GM12878 (cell line): ENCODE results near the gene GINM1.

Experiments used
- CBX5 ChIP-seq: sonication (generic); IDR thresholded peaks from 2 replicates; pipeline ENCODE4 v1.6.1; 2016; ENCODE audit warnings: low read depth, moderate library complexity, mild to moderate bottlenecking, inconsistent platforms
- CHD2 ChIP-seq: IDR thresholded peaks from 2 replicates; pipeline ENCODE4 v1.6.1; 2011; ENCODE audit warnings: low read depth, low read length, improper control_type of control experiment, borderline replicate concordance
- E2F4 ChIP-seq: IDR thresholded peaks from 2 replicates; pipeline ENCODE4 v1.6.1; 2012; ENCODE audit warnings: low read depth, low read length, improper control_type of control experiment
- EGR1 ChIP-seq, 2 experiments: IDR thresholded peaks; 1 replicate in 1 of 2; 2 replicates in 1 of 2; pipeline ENCODE4 v1.6.1; 2011 to 2012; ENCODE audit warnings: low read depth in 2 of 2, low read length in 2 of 2, borderline replicate concordance in 1 of 2, mild to moderate bottlenecking in 1 of 2, moderate library complexity in 1 of 2
- EP300 ChIP-seq, 2 experiments: fragments of 150-350 bp in 1 of 2; IDR thresholded peaks; 2 replicates each; pipeline ENCODE4 v1.6.1; 2011 to 2012; ENCODE audit warnings: low read depth in 2 of 2, low read length in 2 of 2, borderline replicate concordance in 1 of 2, improper control_type of control experiment in 1 of 2, inconsistent platforms in 1 of 2; ENCODE audit not compliant: control insufficient read depth in 1 of 2
- EZH2 ChIP-seq: IDR thresholded peaks from 2 replicates; pipeline ENCODE4 v1.6.1; 2012; ENCODE audit warnings: low read depth, mild to moderate bottlenecking, control low read depth, inconsistent platforms, low read length, borderline replicate concordance; ENCODE audit not compliant: control insufficient read depth
- MYC ChIP-seq: IDR thresholded peaks from 2 replicates; pipeline ENCODE4 v1.6.1; 2011; ENCODE audit warnings: mild to moderate bottlenecking, low read length, moderate library complexity, inconsistent platforms; ENCODE audit not compliant: insufficient read depth, insufficient replicate concordance, insufficient read length, severe bottlenecking
- PKNOX1 ChIP-seq: fragments of 450-650 bp; IDR thresholded peaks from 2 replicates; pipeline ENCODE4 v1.6.1; 2016; ENCODE audit warnings: mild to moderate bottlenecking
- POLR2AphosphoS5 ChIP-seq: IDR thresholded peaks from 2 replicates; pipeline ENCODE4 v1.6.1; 2011; ENCODE audit warnings: mild to moderate bottlenecking, low read length, inconsistent platforms
- TAF1 ChIP-seq: IDR thresholded peaks from 2 replicates; pipeline ENCODE4 v1.6.1; 2011; ENCODE audit warnings: mild to moderate bottlenecking, low read depth, low read length, borderline replicate concordance
- TF ChIP-seq, protein P1 (sequence below), 3 experiments: IDR thresholded peaks in 2 of 3; conservative IDR thresholded peaks in 1 of 3; 2 replicates each; pipeline ENCODE4 v1.5.1; 2011; ENCODE audit warnings: low read depth in 3 of 3, low read length in 3 of 3, mild to moderate bottlenecking in 3 of 3, control low read depth in 2 of 3, moderate library complexity in 2 of 3, inconsistent platforms in 1 of 3, mixed read lengths in 1 of 3; ENCODE audit not compliant: control insufficient read depth in 2 of 3, insufficient read depth in 1 of 3; ENCODE audit errors: extremely low read depth in 1 of 3

GRCh38 chr6:149560736-149561135, 5.4 kb upstream of the GINM1 start:
- TF ChIP-seq TAF1 (no peak), EGR1 (IDR thresholded peaks at IDR 0.05; ENCODE audit: borderline replicate concordance in 1 of 2, low read depth in 2 of 2, low read length in 2 of 2) (no peak), CHD2 (no peak), PKNOX1 (no peak), EP300 (IDR thresholded peaks at IDR 0.05; ENCODE audit: borderline replicate concordance in 1 of 2, control insufficient read depth in 1 of 2, low read depth in 2 of 2, low read length in 2 of 2) (no peak), MYC (no peak), EZH2 (no peak), POLR2AphosphoS5 (no peak), E2F4 (no peak), CBX5 (no peak)
- TF ChIP-seq, protein P1, sequence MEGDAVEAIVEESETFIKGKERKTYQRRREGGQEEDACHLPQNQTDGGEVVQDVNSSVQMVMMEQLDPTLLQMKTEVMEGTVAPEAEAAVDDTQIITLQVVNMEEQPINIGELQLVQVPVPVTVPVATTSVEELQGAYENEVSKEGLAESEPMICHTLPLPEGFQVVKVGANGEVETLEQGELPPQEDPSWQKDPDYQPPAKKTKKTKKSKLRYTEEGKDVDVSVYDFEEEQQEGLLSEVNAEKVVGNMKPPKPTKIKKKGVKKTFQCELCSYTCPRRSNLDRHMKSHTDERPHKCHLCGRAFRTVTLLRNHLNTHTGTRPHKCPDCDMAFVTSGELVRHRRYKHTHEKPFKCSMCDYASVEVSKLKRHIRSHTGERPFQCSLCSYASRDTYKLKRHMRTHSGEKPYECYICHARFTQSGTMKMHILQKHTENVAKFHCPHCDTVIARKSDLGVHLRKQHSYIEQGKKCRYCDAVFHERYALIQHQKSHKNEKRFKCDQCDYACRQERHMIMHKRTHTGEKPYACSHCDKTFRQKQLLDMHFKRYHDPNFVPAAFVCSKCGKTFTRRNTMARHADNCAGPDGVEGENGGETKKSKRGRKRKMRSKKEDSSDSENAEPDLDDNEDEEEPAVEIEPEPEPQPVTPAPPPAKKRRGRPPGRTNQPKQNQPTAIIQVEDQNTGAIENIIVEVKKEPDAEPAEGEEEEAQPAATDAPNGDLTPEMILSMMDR (IDR thresholded peaks at IDR 0.05 in 2 of 3, conservative IDR thresholded peaks at IDR 0.05 in 1 of 3; ENCODE audit: control insufficient read depth in 2 of 3, extremely low read depth in 1 of 3, insufficient read depth in 1 of 3, low read depth in 3 of 3, low read length in 3 of 3) = peak; percentile 10 to 52 (median 48); a peak in 3 of 6 replicates
